HepG2 (cell line): ENCODE measurements around the gene YIPF2. TPM values are rescaled to one million over a fixed set of nuclear protein-coding genes. Genes with fewer than 3 reads are reported as not detected.

ENCODE experiments used
- ADNP ChIP-seq: sonication (generic); formaldehyde crosslinking; IDR thresholded peaks from 2 replicates; pipeline ENCODE4 v1.4.0; 2020; ENCODE audit warnings: missing genetic modification reagents
- GATAD2A ChIP-seq: IDR thresholded peaks from 2 replicates; pipeline ENCODE4 v1.6.1; 2016
- KMT2A ChIP-seq: sonication (generic); formaldehyde crosslinking; IDR thresholded peaks from 2 replicates; pipeline ENCODE4 v1.4.0; 2020; ENCODE audit warnings: missing genetic modification reagents
- MTF1 ChIP-seq: sonication (generic); formaldehyde crosslinking; IDR thresholded peaks from 2 replicates; pipeline ENCODE4 v1.5.0; 2020; ENCODE audit warnings: missing genetic modification reagents
- MTF2 ChIP-seq: sonication (generic); formaldehyde crosslinking; IDR thresholded peaks from 2 replicates; pipeline ENCODE4 v1.5.0; 2020; ENCODE audit warnings: missing genetic modification reagents, borderline replicate concordance
- MYC ChIP-seq: sonication (generic); formaldehyde crosslinking; IDR thresholded peaks from 2 replicates; pipeline ENCODE4 v1.9.0; 2021; ENCODE audit warnings: missing genetic modification reagents, borderline replicate concordance
- ZFP90 ChIP-seq: sonication (generic); formaldehyde crosslinking; IDR thresholded peaks from 2 replicates; pipeline ENCODE4 v1.8.0; 2022; ENCODE audit warnings: missing genetic modification reagents, mild to moderate bottlenecking, inconsistent platforms, borderline replicate concordance
- ZMYM3 ChIP-seq: sonication (generic); formaldehyde crosslinking; IDR thresholded peaks from 2 replicates; pipeline ENCODE4 v1.5.1; 2020; ENCODE audit warnings: mild to moderate bottlenecking, missing genetic modification reagents
- ZNF12 ChIP-seq: sonication (generic); formaldehyde crosslinking; IDR thresholded peaks from 2 replicates; pipeline ENCODE4 v1.5.0; 2020; ENCODE audit warnings: missing genetic modification reagents
- ZNF34 ChIP-seq: sonication (generic); formaldehyde crosslinking; IDR thresholded peaks from 2 replicates; pipeline ENCODE4 v1.4.0; 2020; ENCODE audit warnings: mild to moderate bottlenecking, missing genetic modification reagents, borderline replicate concordance
- ZNF501 ChIP-seq: sonication (generic); formaldehyde crosslinking; IDR thresholded peaks from 2 replicates; pipeline ENCODE4 v1.5.1; 2020; ENCODE audit warnings: mild to moderate bottlenecking, moderate library complexity, missing genetic modification reagents
- ZNF747 ChIP-seq: sonication (generic); formaldehyde crosslinking; IDR thresholded peaks from 2 replicates; pipeline ENCODE4 v1.8.1; 2023; ENCODE audit warnings: missing genetic modification reagents, mild to moderate bottlenecking, borderline replicate concordance
- polyA plus RNA-seq, 8 experiments: library from polyadenylated mRNA; depleted of rRNA in 3 of 8; stranded (reverse) in 7 of 8; unstranded in 1 of 8; fragments of >200 nt; fragmentation: Illumina TruSeq in 4 of 8; extraction: Trizol in 4 of 8; gene quantifications; 2 replicates each; pipeline versions ENCODE4 v1.2.1 to v1.2.3, GENCODE V29; 2011 to 2016; ENCODE audit warnings: low read depth in 4 of 8, missing spikeins in 1 of 8, mixed read lengths in 1 of 8; ENCODE audit not compliant: insufficient read depth in 1 of 8
- total RNA-seq, 5 experiments: library from RNA; depleted of rRNA; stranded (reverse); fragments of >200 nt; fragmentation: Illumina TruSeq; extraction: Trizol; gene quantifications; 2 replicates each; pipeline ENCODE4 v1.2.3, GENCODE V29; 2016; ENCODE audit warnings: low read depth in 1 of 5
- TF ChIP-seq, protein P1 (sequence below): sonication (generic); formaldehyde crosslinking; conservative IDR thresholded peaks from 2 replicates; pipeline ENCODE4 v1.4.0; 2020; ENCODE audit warnings: missing genetic modification reagents
- TF ChIP-seq, protein P2 (sequence below): sonication (generic); formaldehyde crosslinking; IDR thresholded peaks from 2 replicates; pipeline ENCODE4 v1.8.0; 2022; ENCODE audit warnings: mild to moderate bottlenecking, missing genetic modification reagents; ENCODE audit not compliant: insufficient replicate concordance
- TF ChIP-seq, protein P3 (sequence below): sonication (generic); formaldehyde crosslinking; IDR thresholded peaks from 2 replicates; pipeline ENCODE4 v1.8.0; 2022; ENCODE audit warnings: missing genetic modification reagents, mild to moderate bottlenecking, inconsistent platforms, borderline replicate concordance
- TF ChIP-seq, protein P4 (sequence below): sonication (generic); formaldehyde crosslinking; IDR thresholded peaks from 2 replicates; pipeline ENCODE4 v1.4.0; 2020; ENCODE audit warnings: mild to moderate bottlenecking, missing genetic modification reagents
- TF ChIP-seq, protein P5 (sequence below): sonication (generic); IDR thresholded peaks from 2 replicates; pipeline ENCODE4 v1.6.1; 2016; ENCODE audit warnings: low read depth, borderline replicate concordance
- TF ChIP-seq, protein P6 (sequence below): sonication (generic); formaldehyde crosslinking; IDR thresholded peaks from 2 replicates; pipeline ENCODE4 v1.8.0; 2022; ENCODE audit warnings: low read depth, missing genetic modification reagents

Gene YIPF2
- total and polyA plus RNA-seq, 2 of the 13 experiments (the other 11 are each of a cell fraction or from before 2014, with no cell fraction given) = 37.3 to 53.2 TPM

DNA sequence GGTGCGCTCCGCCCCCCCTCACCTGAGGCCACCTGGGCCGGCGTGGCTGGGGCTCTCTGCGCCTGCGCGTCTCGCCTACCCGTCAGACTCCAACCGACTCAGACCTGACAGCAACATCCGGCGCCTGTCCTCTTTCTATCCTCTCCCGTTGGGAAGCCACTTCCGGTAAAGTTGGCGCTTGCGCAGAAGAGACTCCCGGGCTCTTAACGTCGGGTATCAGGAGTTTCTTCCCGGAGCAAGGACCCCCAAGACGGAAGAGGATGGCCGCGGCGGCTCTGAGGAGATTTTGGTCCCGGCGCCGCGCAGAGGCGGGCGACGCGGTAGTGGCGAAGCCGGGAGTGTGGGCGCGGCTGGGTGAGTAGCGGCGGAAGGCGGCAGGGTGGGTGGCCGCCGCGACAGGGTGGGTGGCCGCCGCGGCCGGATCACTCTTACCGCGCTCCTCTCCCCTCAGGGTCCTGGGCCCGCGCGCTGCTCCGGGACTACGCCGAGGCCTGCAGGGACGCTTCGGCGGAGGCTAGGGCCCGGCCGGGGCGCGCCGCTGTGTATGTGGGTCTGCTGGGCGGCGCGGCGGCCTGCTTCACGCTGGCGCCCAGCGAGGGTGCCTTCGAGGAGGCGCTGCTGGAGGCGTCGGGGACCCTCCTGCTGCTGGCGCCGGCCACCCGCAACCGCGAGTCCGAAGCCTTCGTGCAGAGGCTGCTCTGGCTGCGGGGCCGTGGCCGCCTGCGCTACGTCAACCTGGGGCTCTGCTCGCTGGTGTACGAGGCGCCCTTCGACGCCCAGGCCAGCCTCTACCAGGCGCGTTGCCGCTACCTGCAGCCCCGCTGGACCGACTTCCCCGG is at the start of gene YIPF2, which contains the start of gene TIMM29 (continued):
- TF ChIP-seq ZNF501 (CRISPR knock-in tag) (peak; percentile 89), ZNF34 (CRISPR knock-in tag) (peak; percentile 56; the same call in 1 of the 2 replicates), GATAD2A (CRISPR knock-in tag) (peak; percentile 58; the same call in 1 of the 2 replicates), ZMYM3 (CRISPR knock-in tag) (no peak; the same call in 1 of the 2 replicates), KMT2A (peak; percentile 99), ADNP (CRISPR knock-in tag) (no peak), ZNF747 (CRISPR knock-in tag) (peak; percentile 87), MTF1 (no peak), MYC (CRISPR knock-in tag) (peak; percentile 46; the same call in 1 of the 2 replicates), ZFP90 (peak; percentile 92), ZNF12 (CRISPR knock-in tag) (no peak), MTF2 (CRISPR knock-in tag) (no peak)
- TF ChIP-seq, protein P1, sequence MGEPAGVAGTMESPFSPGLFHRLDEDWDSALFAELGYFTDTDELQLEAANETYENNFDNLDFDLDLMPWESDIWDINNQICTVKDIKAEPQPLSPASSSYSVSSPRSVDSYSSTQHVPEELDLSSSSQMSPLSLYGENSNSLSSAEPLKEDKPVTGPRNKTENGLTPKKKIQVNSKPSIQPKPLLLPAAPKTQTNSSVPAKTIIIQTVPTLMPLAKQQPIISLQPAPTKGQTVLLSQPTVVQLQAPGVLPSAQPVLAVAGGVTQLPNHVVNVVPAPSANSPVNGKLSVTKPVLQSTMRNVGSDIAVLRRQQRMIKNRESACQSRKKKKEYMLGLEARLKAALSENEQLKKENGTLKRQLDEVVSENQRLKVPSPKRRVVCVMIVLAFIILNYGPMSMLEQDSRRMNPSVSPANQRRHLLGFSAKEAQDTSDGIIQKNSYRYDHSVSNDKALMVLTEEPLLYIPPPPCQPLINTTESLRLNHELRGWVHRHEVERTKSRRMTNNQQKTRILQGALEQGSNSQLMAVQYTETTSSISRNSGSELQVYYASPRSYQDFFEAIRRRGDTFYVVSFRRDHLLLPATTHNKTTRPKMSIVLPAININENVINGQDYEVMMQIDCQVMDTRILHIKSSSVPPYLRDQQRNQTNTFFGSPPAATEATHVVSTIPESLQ (CRISPR knock-in tag) = no peak
- TF ChIP-seq, protein P2, sequence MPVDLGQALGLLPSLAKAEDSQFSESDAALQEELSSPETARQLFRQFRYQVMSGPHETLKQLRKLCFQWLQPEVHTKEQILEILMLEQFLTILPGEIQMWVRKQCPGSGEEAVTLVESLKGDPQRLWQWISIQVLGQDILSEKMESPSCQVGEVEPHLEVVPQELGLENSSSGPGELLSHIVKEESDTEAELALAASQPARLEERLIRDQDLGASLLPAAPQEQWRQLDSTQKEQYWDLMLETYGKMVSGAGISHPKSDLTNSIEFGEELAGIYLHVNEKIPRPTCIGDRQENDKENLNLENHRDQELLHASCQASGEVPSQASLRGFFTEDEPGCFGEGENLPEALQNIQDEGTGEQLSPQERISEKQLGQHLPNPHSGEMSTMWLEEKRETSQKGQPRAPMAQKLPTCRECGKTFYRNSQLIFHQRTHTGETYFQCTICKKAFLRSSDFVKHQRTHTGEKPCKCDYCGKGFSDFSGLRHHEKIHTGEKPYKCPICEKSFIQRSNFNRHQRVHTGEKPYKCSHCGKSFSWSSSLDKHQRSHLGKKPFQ = no peak
- TF ChIP-seq, protein P3, sequence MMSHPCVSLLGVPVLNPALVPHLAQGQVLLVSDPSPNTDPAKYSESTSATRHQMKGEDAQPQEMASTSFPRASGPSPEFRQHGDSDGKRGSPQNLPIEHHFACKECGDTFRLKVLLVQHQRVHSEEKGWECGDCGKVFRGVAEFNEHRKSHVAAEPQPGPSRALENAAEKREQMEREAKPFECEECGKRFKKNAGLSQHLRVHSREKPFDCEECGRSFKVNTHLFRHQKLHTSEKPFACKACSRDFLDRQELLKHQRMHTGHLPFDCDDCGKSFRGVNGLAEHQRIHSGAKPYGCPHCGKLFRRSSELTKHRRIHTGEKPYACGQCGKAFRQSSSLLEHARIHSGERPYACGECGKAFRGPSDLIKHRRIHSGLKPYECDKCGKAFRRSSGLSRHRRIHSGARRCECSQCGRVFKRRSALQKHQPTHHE (CRISPR knock-in tag) = peak; percentile 37; the same call in 1 of the 2 replicates
- TF ChIP-seq, protein P4, sequence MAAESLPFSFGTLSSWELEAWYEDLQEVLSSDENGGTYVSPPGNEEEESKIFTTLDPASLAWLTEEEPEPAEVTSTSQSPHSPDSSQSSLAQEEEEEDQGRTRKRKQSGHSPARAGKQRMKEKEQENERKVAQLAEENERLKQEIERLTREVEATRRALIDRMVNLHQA (CRISPR knock-in tag) = no peak
- TF ChIP-seq, protein P5, sequence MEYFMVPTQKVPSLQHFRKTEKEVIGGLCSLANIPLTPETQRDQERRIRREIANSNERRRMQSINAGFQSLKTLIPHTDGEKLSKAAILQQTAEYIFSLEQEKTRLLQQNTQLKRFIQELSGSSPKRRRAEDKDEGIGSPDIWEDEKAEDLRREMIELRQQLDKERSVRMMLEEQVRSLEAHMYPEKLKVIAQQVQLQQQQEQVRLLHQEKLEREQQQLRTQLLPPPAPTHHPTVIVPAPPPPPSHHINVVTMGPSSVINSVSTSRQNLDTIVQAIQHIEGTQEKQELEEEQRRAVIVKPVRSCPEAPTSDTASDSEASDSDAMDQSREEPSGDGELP = peak; percentile 53; the same call in 1 of the 2 replicates
- TF ChIP-seq, protein P6, sequence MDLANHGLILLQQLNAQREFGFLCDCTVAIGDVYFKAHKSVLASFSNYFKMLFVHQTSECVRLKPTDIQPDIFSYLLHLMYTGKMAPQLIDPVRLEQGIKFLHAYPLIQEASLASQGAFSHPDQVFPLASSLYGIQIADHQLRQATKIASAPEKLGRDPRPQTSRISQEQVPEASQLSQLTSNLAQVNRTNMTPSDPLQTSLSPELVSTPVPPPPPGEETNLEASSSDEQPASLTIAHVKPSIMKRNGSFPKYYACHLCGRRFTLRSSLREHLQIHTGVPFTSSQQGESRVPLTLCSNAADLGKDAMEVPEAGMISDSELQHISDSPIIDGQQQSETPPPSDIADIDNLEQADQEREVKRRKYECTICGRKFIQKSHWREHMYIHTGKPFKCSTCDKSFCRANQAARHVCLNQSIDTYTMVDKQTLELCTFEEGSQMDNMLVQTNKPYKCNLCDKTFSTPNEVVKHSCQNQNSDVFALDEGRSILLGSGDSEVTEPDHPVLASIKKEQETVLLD (CRISPR knock-in tag) = no peak; the same call in none of the 2 replicates
